GM18508 (cell line): ENCODE measurements around the gene SLC39A12.

Experiments used
- ATAC-seq: cut with Tn5 transposase; IDR thresholded peaks from one replicate; pipeline ENCODE4 v1.9.1; 2021; ENCODE audit warnings: moderate number of reproducible peaks; ENCODE audit not compliant: insufficient read depth, unreplicated experiment

The SLC39A12 gene

DNA sequence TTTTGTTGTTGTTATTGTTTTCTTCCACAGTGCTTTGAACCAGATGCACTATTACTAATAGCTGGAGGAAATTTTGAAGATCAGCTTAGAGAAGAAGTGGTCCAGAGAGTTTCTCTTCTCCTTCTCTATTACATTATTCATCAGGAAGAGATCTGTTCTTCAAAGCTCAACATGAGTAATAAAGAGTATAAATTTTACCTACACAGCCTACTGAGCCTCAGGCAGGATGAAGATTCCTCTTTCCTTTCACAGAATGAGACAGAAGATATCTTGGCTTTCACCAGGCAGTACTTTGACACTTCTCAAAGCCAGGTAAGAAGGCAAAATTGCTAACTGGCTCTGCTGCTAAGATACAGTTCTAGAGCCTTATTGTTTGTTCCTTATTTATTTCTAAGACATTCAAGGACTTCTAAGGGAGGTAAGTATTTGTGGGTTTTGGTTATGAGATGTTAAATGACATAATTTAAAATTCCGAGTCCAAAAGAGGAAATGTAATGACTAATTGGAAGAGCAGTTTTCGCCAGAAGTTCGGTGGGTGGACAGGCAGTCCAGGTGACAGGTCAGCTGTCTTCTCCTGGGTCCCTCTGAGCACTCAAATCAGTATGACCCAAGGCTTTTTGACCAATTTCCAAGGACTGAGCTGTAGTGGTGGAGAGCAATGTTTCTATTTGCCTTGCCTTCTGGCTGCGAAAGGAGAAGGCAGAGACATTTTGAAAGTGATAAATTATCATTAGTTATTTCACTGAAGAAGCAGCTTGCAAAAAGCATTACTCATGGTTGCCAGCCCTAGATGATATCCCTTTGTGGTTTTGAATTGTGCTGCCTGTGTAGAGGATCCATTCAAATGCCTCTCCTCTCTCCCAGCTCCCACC lies 10.1 kb downstream of the SLC39A12 start:
- ATAC-seq: no peak

GRCh38 chr10:17963431-17963830 lies 11.7 kb downstream of the SLC39A12 start:
- no peak for ATAC-seq

DNA sequence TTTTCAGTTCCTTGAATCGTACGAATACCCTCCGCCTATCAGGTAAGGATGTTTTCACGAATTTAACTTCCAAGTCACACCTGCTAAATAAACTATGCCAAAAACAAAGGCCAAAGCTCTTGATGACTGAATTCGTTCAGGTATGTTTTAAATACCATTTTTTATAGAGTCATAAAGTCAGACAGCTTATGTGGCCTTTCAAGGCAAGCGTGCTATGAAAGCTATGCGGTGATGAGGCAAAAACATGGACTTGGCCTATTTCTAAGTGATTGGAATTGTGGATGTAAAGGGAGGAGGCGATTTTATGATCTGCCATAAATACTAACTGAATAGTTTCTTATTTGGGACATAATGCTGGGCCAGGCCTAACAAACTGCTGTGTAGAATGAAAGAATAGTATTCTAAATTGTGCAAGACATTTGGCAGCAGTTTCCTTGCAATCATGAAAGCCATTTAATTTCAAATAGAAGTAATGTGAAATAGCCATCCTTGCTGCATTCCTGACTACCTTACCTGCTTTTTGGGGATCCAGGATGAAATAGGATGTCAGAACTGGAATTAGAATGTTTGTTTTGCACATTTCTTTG lies 14.0 kb downstream of the SLC39A12 start:
- ATAC-seq: no peak

GRCh38 chr10:17974505-17974904 lies 22.8 kb downstream of the SLC39A12 start:
- no peak for ATAC-seq

DNA sequence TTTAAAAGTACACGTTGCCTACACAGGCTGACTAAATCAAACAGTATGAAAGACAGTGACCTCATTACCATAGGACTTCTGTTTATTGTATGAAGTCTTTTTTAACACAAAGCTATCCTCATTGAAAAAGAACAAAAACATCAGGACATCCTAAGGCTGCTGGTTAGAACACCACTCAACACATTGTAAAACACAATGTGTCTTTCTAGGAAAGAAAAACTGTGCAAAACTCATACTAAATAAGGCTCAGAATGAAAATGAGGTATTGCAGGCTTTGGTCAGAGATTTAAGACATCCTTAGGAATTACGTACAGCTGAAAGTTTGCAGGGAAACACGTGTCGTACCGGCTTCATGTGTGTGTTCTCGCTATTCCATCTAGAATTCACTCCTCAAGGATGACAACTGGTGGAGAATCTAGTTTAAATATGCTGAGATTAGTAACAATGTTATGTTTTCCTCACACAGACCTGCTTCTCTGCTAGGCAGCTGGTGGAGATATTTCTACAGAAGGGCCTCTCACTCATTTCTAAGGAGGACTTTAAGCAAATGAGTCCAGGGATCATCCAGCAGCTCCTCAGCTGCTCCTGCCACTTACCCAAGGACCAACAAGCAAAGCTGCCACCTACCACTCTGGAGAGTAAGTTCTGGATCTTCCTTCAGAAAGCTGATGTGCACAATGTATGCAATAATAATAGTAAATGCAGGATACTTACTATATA lies 29.3 kb downstream of the SLC39A12 start:
- no peak for ATAC-seq

DNA sequence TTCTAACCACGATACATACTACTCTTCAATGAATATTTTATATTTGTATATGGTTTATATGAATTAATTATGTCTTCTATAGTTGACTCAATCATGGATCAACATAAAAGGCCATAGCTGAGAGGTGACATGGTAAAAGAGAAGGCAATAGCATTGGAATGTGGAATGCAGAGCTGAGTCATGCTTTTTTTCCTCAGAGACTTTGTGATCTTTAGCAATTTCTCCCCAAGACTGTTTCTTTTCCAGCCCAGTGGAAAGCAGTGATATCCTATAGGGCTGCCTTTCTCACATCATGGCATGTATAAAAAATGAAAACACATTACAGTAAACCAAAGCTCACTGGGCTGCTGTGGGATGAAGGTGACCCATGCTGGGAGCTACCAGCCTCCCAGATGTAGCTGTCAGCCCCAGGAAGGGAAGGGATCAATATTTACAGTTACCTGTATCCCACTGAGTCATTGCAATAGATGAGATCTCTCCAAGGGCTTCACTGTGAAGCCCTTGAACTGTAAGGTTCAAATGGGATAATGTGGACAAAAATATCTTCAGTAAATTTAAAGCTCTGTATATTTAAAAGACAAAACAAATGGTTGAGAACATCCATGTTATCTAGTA lies 30.2 kb downstream of the SLC39A12 start:
- ATAC-seq: no peak

- ATAC-seq: peak; percentile 94
Measured at GRCh38 chr10:17984056-17984455, 32.3 kb downstream of the SLC39A12 start.

GRCh38 chr10:17984563-17984962 lies 32.8 kb downstream of the SLC39A12 start:
- no peak for ATAC-seq

- peak; percentile 94 for ATAC-seq
Measured at GRCh38 chr10:17989908-17990767, 38.4 kb downstream of the SLC39A12 start.

DNA sequence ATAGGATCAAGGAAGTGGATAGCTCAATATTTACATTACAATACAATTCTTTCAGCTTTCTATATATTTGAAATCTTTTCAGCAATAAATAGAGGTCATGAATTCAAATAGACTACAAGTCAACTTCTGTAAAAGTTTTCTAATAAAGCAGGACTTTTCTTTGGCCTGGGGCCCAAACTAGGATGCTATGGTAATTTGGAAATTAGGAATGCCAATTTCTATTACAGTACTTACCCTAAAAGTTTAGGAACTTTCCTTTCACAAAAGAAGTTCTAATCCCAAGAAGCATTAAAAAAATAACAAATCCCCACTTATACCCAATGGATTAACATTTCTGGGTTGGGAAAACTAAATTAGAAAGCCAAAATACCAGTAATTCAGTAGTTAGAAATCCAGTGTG lies 40.5 kb downstream of the SLC39A12 start:
- ATAC-seq: no peak

DNA sequence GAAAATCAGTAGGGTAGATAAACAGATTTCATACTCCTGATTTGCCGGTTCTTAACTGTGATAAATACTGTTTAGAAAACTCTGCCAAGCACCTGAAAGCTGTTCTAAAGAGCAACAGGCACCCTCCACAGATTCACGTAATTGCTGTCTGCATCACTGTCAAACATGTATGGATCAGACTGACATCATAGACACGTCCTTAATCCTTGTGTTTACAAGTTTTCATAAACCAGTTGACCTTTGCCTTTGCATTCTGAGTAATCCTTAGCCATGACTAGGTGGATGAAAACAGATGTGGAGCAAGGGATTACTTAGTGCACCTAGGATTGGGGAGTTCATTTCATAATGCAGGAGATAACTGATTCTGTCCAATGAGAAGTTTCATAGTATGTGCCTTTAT lies 41.6 kb downstream of the SLC39A12 start:
- ATAC-seq: no peak

DNA sequence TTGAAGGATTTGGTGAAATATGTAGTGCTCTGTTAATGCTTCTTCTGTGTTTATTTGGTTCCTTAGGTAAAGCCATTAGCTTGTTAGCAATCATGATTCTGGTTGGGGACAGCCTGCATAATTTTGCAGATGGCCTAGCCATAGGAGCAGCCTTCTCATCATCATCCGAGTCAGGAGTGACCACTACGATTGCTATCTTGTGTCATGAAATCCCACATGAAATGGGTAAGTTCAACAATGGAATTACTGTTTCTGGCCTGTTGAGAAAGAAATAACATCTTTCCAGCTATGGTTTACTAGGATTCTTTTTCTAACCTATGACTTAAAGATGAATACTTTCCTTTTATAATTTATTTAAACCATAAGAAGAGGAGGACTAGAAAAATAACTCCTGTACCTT lies 48.9 kb downstream of the SLC39A12 start:
- no peak for ATAC-seq

GRCh38 chr10:18005445-18005780 lies 53.7 kb downstream of the SLC39A12 start:
- no peak for ATAC-seq

GRCh38 chr10:18005781-18006456 lies 54.2 kb downstream of the SLC39A12 start:
- no peak for ATAC-seq

GRCh38 chr10:18008986-18009385 lies 57.3 kb downstream of the SLC39A12 start:
- ATAC-seq: no peak

DNA sequence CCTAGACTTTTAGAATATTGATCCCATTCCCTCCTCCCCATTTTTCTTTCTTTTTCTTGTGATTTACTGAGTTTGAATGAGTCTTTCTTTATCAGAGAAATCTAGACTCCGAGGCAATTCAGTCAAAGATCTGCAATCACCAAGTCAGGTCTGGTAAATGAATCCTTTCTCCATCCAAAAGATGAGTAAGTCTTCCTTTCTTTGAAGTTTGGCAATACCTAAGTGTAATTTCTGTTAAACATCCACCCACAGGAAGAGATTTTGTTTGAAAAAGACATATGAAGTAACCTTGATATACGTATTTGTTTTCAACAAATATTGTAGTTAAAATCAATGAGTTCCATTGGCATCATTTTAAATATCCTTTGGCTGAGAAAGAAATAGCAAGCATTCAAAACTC lies 58.3 kb downstream of the SLC39A12 start:
- no peak for ATAC-seq

- ATAC-seq: no peak
Measured at GRCh38 chr10:18020523-18020922, 68.8 kb downstream of the SLC39A12 start.

GRCh38 chr10:18021725-18022480 lies 70.2 kb downstream of the SLC39A12 start:
- ATAC-seq: no peak
